Neural progenitor cell (in vitro differentiated cells): ENCODE measurements around the gene GASK1A.

ENCODE experiments used
- CTCF ChIP-seq: fragments of 200-600 bp; sonication (generic); IDR thresholded peaks from 2 replicates; pipeline ENCODE4 v1.5.1; 2017; ENCODE audit warnings: antibody characterized with exemption, mild to moderate bottlenecking
- EZH2 ChIP-seq: fragments of 200-600 bp; sonication (generic); IDR thresholded peaks from 2 replicates; pipeline ENCODE4 v1.6.1; 2017; ENCODE audit warnings: antibody characterized with exemption, mild to moderate bottlenecking, moderate library complexity

DNA sequence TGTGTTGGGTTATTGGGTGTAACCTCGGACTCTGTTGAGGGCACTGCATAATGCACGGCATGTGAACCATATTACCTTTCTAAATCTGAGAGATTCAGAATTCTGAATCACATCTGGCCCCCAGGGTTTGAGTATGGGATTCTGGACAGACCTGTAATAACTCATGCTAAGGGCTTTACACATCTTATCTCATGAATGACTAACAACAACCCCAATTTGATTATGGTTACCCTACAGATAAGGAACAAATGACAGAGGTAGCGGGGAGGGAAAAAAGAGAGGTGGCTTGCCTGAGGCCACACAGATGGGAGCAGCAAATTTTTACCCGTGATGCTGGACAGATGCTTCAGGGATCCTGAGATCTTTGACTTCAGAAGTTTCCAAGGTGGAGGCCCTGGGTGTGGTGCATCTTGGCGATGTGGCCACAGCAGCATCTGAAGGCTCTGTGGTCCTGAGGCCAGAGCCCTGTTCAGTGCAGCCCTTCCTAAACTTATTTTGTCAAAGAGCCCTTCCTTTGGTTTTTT lies 83.0 kb downstream of the GASK1A start:
- no peak for TF ChIP-seq EZH2
- TF ChIP-seq CTCF = no peak
